Upper lobe of right lung (tissue), 1 donor: ENCODE data around the gene CCDC127. TPM values are rescaled to one million over a fixed set of nuclear protein-coding genes. Genes with fewer than 3 reads are reported as not detected.

ENCODE experiments used
- ATAC-seq: fragments of 200-7000 bp; cut with Tn5 transposase; one replicate; pipeline ENCODE4 v1.9.1; 2020; ENCODE audit warnings: mild to moderate bottlenecking, moderate library complexity
- DNase-seq: peaks from one replicate; pipeline ENCODE4 v3.0.0-alpha.2; 2020
- H3K27ac ChIP-seq: fragments of 200-600 bp; one replicate; pipeline ENCODE4 v1.8.0; 2022
- H3K27me3 ChIP-seq: fragments of 200-600 bp; one replicate; pipeline ENCODE4 v1.8.0; 2022; ENCODE audit warnings: mild to moderate bottlenecking
- H3K36me3 ChIP-seq: fragments of 200-600 bp; one replicate; pipeline ENCODE4 v1.8.0; 2022
- H3K4me1 ChIP-seq: fragments of 200-600 bp; one replicate; pipeline ENCODE4 v1.8.0; 2022
- H3K4me3 ChIP-seq: fragments of 200-600 bp; one replicate; pipeline ENCODE4 v1.8.0; 2022; ENCODE audit warnings: mild to moderate bottlenecking
- H3K9me3 ChIP-seq: fragments of 200-600 bp; one replicate; pipeline ENCODE4 v1.8.0; 2022
- intact Hi-C: fragments of 100-400 bp; cut with DNase I; formaldehyde crosslinking; loops from one replicate; pipeline ENCODE4 v1.11.0; 2022
- total RNA-seq: library from RNA; stranded (reverse); fragmentation: NEBNext Ultra II Directional; extraction: Animal tissue kit (Norgen Biotek cat#: 25700); gene quantifications from one replicate; pipeline ENCODE4 v1.2.1, GENCODE V29; 2021
- TF ChIP-seq, protein P1 (sequence below): fragments of 200-600 bp; IDR thresholded peaks from one replicate; pipeline ENCODE4 v1.8.0; 2022; ENCODE audit warnings: antibody characterized with exemption
- donor health status: DM: no; HTN: yes; CAD: no; lungs with severe emphysema.

Gene CCDC127
- total RNA-seq, 1 donor from 2014 or later, result 5.5 TPM

DNA sequence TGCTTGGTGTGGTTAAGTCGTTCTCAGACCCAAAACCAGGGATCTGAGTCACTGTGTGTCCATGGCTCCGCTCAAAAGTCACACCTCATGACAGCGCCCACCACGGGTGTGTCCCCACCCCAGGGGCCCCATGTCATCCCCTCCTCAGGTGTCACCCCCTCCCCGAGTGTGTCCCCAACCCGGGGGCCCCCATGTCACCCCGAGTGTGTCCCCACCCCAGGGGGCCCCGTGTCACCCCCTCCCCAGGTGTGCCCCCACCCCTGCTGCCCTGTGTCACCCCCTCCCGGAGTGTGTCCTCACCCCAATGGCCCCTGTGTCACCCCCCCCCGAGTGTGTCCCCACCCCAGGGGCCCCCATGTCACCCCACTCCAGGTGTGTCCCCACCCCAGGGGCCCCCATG lies 21.6 kb downstream of the CCDC127 start:
- TF ChIP-seq, protein P1, sequence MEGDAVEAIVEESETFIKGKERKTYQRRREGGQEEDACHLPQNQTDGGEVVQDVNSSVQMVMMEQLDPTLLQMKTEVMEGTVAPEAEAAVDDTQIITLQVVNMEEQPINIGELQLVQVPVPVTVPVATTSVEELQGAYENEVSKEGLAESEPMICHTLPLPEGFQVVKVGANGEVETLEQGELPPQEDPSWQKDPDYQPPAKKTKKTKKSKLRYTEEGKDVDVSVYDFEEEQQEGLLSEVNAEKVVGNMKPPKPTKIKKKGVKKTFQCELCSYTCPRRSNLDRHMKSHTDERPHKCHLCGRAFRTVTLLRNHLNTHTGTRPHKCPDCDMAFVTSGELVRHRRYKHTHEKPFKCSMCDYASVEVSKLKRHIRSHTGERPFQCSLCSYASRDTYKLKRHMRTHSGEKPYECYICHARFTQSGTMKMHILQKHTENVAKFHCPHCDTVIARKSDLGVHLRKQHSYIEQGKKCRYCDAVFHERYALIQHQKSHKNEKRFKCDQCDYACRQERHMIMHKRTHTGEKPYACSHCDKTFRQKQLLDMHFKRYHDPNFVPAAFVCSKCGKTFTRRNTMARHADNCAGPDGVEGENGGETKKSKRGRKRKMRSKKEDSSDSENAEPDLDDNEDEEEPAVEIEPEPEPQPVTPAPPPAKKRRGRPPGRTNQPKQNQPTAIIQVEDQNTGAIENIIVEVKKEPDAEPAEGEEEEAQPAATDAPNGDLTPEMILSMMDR, result no peak
- Histone ChIP-seq H3K27me3 (peaks cover 8% of the 10 kb centered on the region), H3K4me1 (peaks cover 1% of the 10 kb centered on the region), H3K4me3 (no peak overlapping the region), H3K36me3 (no peaks in the 10 kb centered on the region), H3K27ac (no peak overlapping the region), H3K9me3 (no peaks in the 10 kb centered on the region)
- ATAC-seq (no peak), DNase-seq (peak; percentile 27)
- intact Hi-C loops, result no loop called here

DNA sequence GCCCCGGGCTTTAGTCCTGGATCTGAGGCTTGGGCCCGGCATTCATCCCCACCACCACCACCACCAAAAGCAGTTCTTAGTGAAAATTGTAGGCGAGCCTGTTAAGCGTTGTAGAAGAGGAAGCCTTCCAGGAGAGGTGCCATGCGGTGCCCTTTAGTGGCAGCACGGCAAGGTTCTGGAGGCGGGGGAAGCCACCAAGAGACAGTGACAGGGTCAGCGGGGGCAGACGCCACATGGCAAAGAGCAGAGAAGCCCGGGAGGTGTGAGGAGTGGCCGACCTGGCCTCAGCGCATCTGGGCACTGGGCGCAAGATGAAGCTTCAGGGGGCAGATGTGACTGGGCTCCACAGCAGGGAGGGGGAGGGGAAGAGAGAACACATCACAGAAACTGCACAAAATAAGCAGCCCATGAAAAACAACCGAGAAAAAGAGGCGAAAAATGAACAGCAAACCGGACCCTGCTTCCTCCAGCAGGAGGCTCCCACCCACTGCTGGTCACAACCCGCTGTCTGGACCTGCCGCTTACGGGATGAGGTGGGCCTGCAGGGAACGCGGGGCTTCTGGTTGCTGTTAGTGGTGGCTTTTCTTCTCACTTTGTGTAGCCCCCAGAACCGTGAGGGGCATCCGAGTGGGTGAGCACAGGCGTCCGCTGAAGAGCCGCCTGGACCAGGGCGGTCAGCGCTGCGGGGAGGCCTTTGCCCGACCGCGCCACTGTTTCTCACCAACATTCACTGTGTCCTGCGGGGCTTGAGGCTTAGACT lies 22.4 kb downstream of the CCDC127 start:
- Histone ChIP-seq H3K27ac (no peak overlapping the region), H3K4me3 (no peak overlapping the region), H3K36me3 (no peaks in the 10 kb centered on the region), H3K27me3 (peaks cover 8% of the 10 kb centered on the region), H3K4me1 (peaks cover 4% of the 10 kb centered on the region), H3K9me3 (no peaks in the 10 kb centered on the region)
- TF ChIP-seq, protein P1, result no peak
- intact Hi-C loops, result no loop called here
- DNase-seq, result peak; percentile 49
- ATAC-seq, result no peak

DNA sequence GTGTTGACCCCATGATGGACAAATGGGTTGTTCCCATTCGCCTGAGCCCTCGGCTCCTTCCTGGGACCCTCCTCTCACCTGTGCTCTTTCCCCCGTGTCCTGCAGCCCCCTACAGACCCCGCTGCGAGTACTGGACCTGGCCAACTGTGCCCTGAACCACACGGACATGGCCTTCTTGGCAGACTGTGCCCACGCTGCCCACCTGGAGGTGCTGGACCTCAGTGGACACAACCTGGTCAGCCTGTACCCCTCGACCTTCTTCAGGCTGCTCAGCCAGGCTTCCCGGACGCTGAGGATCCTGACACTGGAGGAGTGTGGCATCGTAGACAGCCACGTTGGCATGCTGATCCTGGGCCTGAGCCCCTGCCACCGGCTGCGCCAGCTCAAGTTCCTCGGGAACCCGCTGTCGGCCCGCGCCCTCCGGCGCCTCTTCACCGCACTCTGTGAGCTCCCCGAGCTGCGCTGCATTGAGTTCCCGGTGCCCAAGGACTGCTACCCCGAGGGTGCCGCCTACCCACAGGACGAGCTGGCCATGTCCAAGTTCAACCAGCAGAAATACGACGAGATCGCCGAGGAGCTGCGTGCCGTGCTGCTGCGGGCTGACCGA lies 23.2 kb downstream of the CCDC127 start:
- ATAC-seq, result no peak
- H3K9me3 ChIP-seq, result no peaks in the 10 kb centered on the region
- H3K27me3 ChIP-seq, result peaks cover 8% of the 10 kb centered on the region
- H3K4me3 ChIP-seq, result no peak overlapping the region
- intact Hi-C loops, result no loop called here
- TF ChIP-seq, protein P1, result no peak
- H3K4me1 ChIP-seq, result peaks cover 4% of the 10 kb centered on the region
- DNase-seq, result peak; percentile 63
- no peaks in the 10 kb centered on the region for H3K36me3 ChIP-seq
- H3K27ac ChIP-seq, result no peak overlapping the region

DNA sequence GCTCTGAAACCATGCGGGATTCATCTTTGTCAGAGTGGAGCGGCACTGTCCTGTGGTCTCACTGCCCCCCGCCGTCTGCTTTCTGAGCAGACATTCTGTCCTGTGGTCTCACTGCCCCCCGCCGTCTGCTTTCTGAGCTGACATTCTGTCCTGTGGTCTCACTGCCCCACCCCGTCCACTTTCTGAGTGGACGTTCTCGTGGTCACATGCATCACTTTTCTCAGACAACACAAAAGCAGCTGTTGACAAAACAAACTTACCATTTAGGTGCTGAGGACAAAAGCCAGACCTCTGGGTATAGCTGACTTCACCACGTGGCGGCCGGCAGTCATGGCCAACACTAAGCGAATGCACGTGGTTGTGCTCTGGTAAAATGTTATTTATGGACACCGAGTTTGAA lies 23.9 kb downstream of the CCDC127 start:
- DNase-seq (peak; percentile 38), ATAC-seq (no peak)
- TF ChIP-seq, protein P1, result no peak
- Histone ChIP-seq H3K36me3 (no peaks in the 10 kb centered on the region), H3K27ac (no peak overlapping the region), H3K4me1 (peaks cover 4% of the 10 kb centered on the region), H3K9me3 (no peaks in the 10 kb centered on the region), H3K27me3 (peaks cover 8% of the 10 kb centered on the region), H3K4me3 (no peak overlapping the region)
- intact Hi-C loops, result no loop called here

DNA sequence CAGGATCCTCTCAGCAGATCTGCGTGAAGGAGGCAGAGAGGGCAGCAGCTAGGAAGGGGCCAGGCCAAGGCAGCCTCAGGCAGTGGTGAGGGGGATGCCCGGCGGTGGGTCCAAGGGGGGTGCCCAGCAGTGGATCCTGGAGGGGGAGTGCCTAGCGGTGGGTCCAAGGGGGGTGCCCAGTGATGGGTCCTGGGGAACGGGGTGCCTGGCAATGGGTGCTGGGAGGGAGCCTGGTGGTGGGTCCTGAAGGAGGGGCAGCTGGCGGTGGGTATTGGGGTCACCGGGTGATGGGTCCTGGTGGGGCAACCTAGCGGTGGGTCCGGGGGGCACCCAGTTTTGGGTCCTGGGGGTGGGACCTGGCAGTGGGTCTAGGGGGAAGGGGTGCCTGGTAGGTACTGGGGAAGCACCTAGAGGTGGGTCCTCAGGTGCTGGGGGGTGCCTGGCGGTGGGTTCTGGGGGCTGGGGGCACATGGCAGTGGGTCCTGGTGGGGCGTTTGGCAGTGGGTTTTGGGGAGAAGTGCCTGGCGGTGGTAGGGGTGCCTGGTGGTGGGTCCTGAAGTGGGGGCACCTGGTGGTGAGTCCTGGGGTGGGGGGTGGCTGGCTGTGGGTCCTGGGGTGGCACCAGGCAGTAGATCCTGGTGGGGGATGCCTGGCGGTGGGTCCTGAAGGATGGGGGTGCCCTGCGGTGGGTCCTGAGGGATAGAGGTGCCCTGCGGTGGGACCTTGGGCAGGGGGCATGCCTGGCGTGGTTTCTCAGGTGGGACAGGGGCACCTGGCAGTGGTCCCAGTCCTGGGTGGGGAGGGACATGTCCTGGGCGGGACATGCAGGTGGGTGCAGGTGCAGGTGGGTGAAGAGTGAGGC lies 24.8 kb downstream of the CCDC127 start:
- H3K4me3 ChIP-seq, result no peak overlapping the region
- intact Hi-C loops, result no loop called here
- TF ChIP-seq, protein P1, result no peak

More for the DNA sequence above, 24.8 kb downstream of the CCDC127 start:
- Histone ChIP-seq H3K27ac (no peak overlapping the region), H3K9me3 (no peaks in the 10 kb centered on the region), H3K27me3 (peaks cover 8% of the 10 kb centered on the region), H3K4me1 (peaks cover 4% of the 10 kb centered on the region), H3K36me3 (no peaks in the 10 kb centered on the region)
- peak; percentile 59 for DNase-seq
- no peak for ATAC-seq
